Mesenchymal stem cell (in vitro differentiated cells and primary cell): ENCODE results near the gene PROSER2.

ENCODE experiments used
- DNase-seq: peaks from one replicate; pipeline ENCODE4 v3.0.0-alpha.2; 2013
- H2AFZ ChIP-seq: one replicate; pipeline ENCODE4 v1.6.1; 2013; ENCODE audit warnings: low read depth, mild to moderate bottlenecking, control low read depth, inconsistent platforms, low read length, moderate library complexity
- H2AK5ac ChIP-seq: 2 replicates; pipeline ENCODE4 v1.6.1; 2013; ENCODE audit warnings: low read length, moderate library complexity, mild to moderate bottlenecking, inconsistent platforms; ENCODE audit not compliant: severe bottlenecking
- H2BK120ac ChIP-seq: one replicate; pipeline ENCODE4 v1.6.1; 2013; ENCODE audit warnings: low read depth, mild to moderate bottlenecking, inconsistent platforms, low read length, moderate library complexity
- H2BK12ac ChIP-seq, 2 experiments: one replicate each; pipeline ENCODE4 v1.6.1; 2013; ENCODE audit warnings: inconsistent platforms in 2 of 2, low read length in 2 of 2, mild to moderate bottlenecking in 2 of 2, moderate library complexity in 2 of 2, control low read depth in 1 of 2
- H2BK15ac ChIP-seq: one replicate; pipeline ENCODE4 v1.6.1; 2013; ENCODE audit warnings: mild to moderate bottlenecking, low read depth, inconsistent platforms; ENCODE audit not compliant: poor library complexity, severe bottlenecking
- H2BK5ac ChIP-seq: 2 replicates; pipeline ENCODE4 v1.6.1; 2013; ENCODE audit warnings: low read depth, mild to moderate bottlenecking, low read length, control low read depth, inconsistent platforms; ENCODE audit not compliant: poor library complexity, severe bottlenecking
- H3K14ac ChIP-seq, 2 experiments: one replicate each; pipeline ENCODE4 v1.6.1; 2013; ENCODE audit warnings: inconsistent platforms in 2 of 2, low read length in 2 of 2, control low read depth in 1 of 2, mild to moderate bottlenecking in 1 of 2, moderate library complexity in 1 of 2
- H3K18ac ChIP-seq, 2 experiments: one replicate each; pipeline ENCODE4 v1.6.1; 2013; ENCODE audit warnings: inconsistent platforms in 2 of 2, low read length in 2 of 2, control low read depth in 1 of 2, low read depth in 1 of 2, mild to moderate bottlenecking in 1 of 2
- H3K23ac ChIP-seq, 2 experiments: one replicate each; pipeline ENCODE4 v1.6.1; 2013; ENCODE audit warnings: inconsistent platforms in 2 of 2, low read length in 2 of 2, mild to moderate bottlenecking in 2 of 2, moderate library complexity in 2 of 2, control low read depth in 1 of 2
- H3K27ac ChIP-seq: 2 replicates; pipeline ENCODE4 v1.5.1; 2013; ENCODE audit warnings: mild to moderate bottlenecking, moderate library complexity, low read length, control low read depth, inconsistent platforms; ENCODE audit not compliant: poor library complexity, severe bottlenecking
- H3K27me3 ChIP-seq, 2 experiments: 2 replicates each; pipeline versions ENCODE4 v1.6.1 to v1.7.0; 2013; ENCODE audit warnings: low read length in 2 of 2, mild to moderate bottlenecking in 2 of 2, moderate library complexity in 2 of 2, control low read depth in 1 of 2, inconsistent platforms in 1 of 2; ENCODE audit not compliant: control insufficient read depth in 1 of 2, insufficient read depth in 1 of 2
- H3K36me3 ChIP-seq, 2 experiments: 2 replicates each; pipeline versions ENCODE4 v1.6.1 to v1.7.0; 2013; ENCODE audit warnings: low read length in 2 of 2, control low read depth in 1 of 2, inconsistent platforms in 1 of 2, low read depth in 1 of 2, mild to moderate bottlenecking in 1 of 2; ENCODE audit not compliant: insufficient read depth in 2 of 2, control insufficient read depth in 1 of 2
- H3K4ac ChIP-seq, 2 experiments: one replicate each; pipeline ENCODE4 v1.6.1; 2013; ENCODE audit warnings: inconsistent platforms in 2 of 2, low read length in 2 of 2, mild to moderate bottlenecking in 2 of 2, moderate library complexity in 2 of 2, control low read depth in 1 of 2, low read depth in 1 of 2
- H3K4me1 ChIP-seq: 2 replicates; pipeline ENCODE4 v1.6.1; 2013; ENCODE audit warnings: low read depth, low read length, control low read depth; ENCODE audit not compliant: control insufficient read depth, insufficient read depth
- H3K4me2 ChIP-seq: 2 replicates; pipeline ENCODE4 v1.6.1; 2013; ENCODE audit warnings: low read length, mild to moderate bottlenecking, inconsistent platforms; ENCODE audit not compliant: poor library complexity, severe bottlenecking
- H3K4me3 ChIP-seq, 2 experiments: 2 replicates each; pipeline versions ENCODE4 v1.5.1 to v1.7.0; 2013; ENCODE audit warnings: low read length in 2 of 2, mild to moderate bottlenecking in 2 of 2, control low read depth in 1 of 2, low read depth in 1 of 2; ENCODE audit not compliant: insufficient read depth in 1 of 2
- H3K79me1 ChIP-seq: replicated peaks from 2 replicates; pipeline ENCODE4 v1.6.1; 2013; ENCODE audit warnings: mild to moderate bottlenecking, control low read depth, low read length, inconsistent platforms; ENCODE audit not compliant: poor library complexity, severe bottlenecking
- H3K9ac ChIP-seq: 2 replicates; pipeline ENCODE4 v1.7.0; 2013; ENCODE audit warnings: mild to moderate bottlenecking, low read length, moderate library complexity
- H3K9me3 ChIP-seq: 2 replicates; pipeline ENCODE4 v1.7.0; 2013; ENCODE audit warnings: mild to moderate bottlenecking, low read length; ENCODE audit not compliant: control insufficient read depth
- H4K8ac ChIP-seq: one replicate; pipeline ENCODE4 v1.6.1; 2013; ENCODE audit warnings: inconsistent platforms, mild to moderate bottlenecking, low read length, moderate library complexity
- H4K91ac ChIP-seq: one replicate; pipeline ENCODE4 v1.6.1; 2013; ENCODE audit warnings: mild to moderate bottlenecking, low read length, inconsistent platforms
- WGBS: methylation state at CpG from one replicate; pipeline ENCODE4 v1.1.7; 2013; ENCODE audit warnings: mixed read lengths; 5-methylcytosine and 5-hydroxymethylcytosine counted together

PROSER2 gene

DNA sequence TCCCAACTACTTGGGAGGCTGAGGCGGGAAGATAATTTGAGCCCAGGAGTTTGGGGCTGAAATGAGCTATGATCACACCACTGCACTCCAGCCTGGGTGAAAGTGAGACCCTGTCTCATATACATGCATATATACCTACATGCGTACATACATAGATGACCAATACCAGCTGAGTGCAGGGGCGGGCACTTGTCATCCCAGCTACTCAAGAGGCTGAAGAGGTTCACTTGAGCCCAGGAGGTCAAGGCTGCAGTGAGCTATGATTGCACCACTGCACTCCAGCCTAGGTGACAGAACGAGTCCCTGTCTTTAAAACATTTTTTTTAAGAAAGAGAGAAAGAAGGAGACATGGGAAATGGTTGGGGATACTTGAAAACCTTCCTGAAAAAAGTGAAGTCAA, 17.4 kb upstream of the PROSER2 start:
- Histone ChIP-seq H3K4me3 (no peak overlapping the region), H3K27ac (no peak overlapping the region), H3K79me1 (no peaks in the 10 kb centered on the region), H4K91ac (no peak overlapping the region), H3K14ac (no peak overlapping the region), H3K4ac (no peak overlapping the region), H3K9me3 (no peaks in the 10 kb centered on the region), H3K4me2 (no peak overlapping the region), H3K9ac (no peak overlapping the region), H2BK12ac (no peak overlapping the region), H3K36me3 (no peaks in the 10 kb centered on the region), H3K4me1 (peaks cover 7% of the 10 kb centered on the region), H2BK15ac (no peak overlapping the region), H2AK5ac (no peak overlapping the region), H3K27me3 (peaks cover 0 to 34% of the 10 kb centered on the region in 2 experiments), H4K8ac (no peak overlapping the region), H3K18ac (no peak overlapping the region), H2AFZ (no peak overlapping the region), H2BK120ac (no peak overlapping the region), H2BK5ac (no peak overlapping the region), H3K23ac (no peak overlapping the region)
- DNase-seq = no peak
- 81% methylated on average over 4 of the region's 4 CpGs for WGBS

DNA sequence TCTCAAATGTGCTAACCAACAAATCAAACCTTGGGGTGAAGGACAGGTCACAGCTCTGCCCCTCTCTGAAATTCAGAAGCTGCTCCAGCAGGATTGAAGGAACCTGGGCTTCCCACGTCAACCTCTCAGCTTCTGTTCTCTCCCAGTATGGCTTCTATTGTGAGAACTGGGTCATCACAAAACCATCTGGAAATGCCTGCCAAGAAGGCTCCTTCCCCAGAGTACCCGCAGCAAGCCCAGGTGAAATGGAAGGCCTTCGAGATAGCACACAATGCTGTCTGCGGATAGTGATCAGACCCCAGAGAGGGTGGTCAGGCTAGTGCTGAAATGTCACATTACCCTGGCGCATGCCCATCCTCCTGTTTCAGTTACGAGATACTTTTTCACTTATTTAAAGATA, 16.4 kb upstream of the PROSER2 start:
- Histone ChIP-seq H3K14ac (no peak overlapping the region), H4K8ac (no peak overlapping the region), H3K18ac (no peak overlapping the region), H3K9ac (no peak overlapping the region), H2AFZ (no peak overlapping the region), H3K4me3 (no peak overlapping the region), H3K23ac (no peak overlapping the region), H3K4me2 (no peak overlapping the region), H3K9me3 (no peaks in the 10 kb centered on the region), H3K4me1 (peaks cover 7% of the 10 kb centered on the region), H2BK12ac (no peak overlapping the region), H2AK5ac (no peak overlapping the region), H4K91ac (no peak overlapping the region), H3K4ac (no peak overlapping the region), H3K36me3 (no peaks in the 10 kb centered on the region), H2BK5ac (no peak overlapping the region), H3K27ac (no peak overlapping the region), H3K79me1 (no peaks in the 10 kb centered on the region), H3K27me3 (peaks cover 0 to 40% of the 10 kb centered on the region in 2 experiments), H2BK15ac (no peak overlapping the region), H2BK120ac (no peak overlapping the region)
- 92% methylated on average over 5 of the region's 6 CpGs for WGBS
- no peak for DNase-seq

DNA sequence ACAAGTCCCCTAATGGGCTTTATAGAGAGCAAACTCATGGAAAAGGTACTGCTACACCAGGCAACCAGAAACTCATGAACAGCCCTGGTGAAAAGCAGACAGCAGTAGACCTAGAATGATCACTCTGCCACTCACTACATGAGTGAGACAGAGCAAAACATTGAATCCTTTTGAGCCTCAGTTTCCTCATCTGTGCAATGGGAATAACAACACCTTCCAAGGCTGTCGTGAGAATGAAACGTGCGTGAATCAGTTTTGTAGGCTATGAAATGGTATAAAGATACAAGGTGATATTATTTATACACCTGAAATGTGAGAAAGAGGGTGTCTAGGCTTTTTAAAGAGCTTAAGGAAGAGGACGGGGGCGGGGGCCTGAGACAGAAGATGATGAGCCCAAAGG, 14.3 kb upstream of the PROSER2 start:
- Histone ChIP-seq H3K4ac (no peak overlapping the region), H3K4me1 (peaks cover 7% of the 10 kb centered on the region), H3K27me3 (peaks cover 0 to 36% of the 10 kb centered on the region in 2 experiments), H3K9ac (no peak overlapping the region), H3K14ac (no peak overlapping the region), H2BK5ac (no peak overlapping the region), H3K36me3 (no peaks in the 10 kb centered on the region), H2AK5ac (peak overlapping the region; percentile 66), H2BK120ac (no peak overlapping the region), H3K23ac (no peak overlapping the region), H4K8ac (no peak overlapping the region), H3K27ac (no peak overlapping the region), H4K91ac (no peak overlapping the region), H3K9me3 (no peaks in the 10 kb centered on the region), H2BK15ac (no peak overlapping the region), H2BK12ac (no peak overlapping the region), H3K18ac (no peak overlapping the region), H3K79me1 (no peaks in the 10 kb centered on the region), H3K4me2 (no peak overlapping the region), H3K4me3 (no peak overlapping the region), H2AFZ (no peak overlapping the region)
- 94% methylated on average over 3 of the region's 5 CpGs for WGBS
- no peak for DNase-seq

DNA sequence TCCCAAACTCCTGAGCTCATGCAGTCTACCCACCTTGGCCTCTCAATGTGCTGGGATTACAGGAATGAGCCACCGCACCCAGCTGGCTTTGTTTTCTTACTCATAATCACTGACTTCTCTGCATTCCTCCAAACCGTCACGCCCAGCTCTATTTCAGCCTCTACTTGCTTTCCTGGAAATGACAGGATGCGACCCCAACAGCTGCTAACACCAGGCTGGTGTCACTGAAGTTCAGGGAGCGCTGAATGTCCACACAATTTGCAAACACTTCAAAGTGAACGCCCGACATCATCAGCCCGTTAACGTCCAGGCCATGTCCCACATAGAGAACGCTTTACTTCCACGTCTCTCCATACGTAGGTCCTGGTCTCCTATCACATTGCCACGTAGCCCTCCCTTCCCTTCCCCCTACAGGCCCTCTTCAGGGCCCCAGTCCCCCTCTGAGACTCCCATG, 12.8 kb upstream of the PROSER2 start:
- Histone ChIP-seq H4K91ac (no peak overlapping the region), H3K9ac (no peak overlapping the region), H2AFZ (peak overlapping the region; percentile 5), H3K27ac (peak overlapping the region; percentile 66), H2BK12ac (no peak overlapping the region), H3K23ac (peak overlapping the region in 1 of 2 experiments; percentile 18), H3K14ac (no peak overlapping the region), H3K4me3 (no peak overlapping the region), H3K4me2 (peak overlapping the region; percentile 53), H2BK15ac (no peak overlapping the region), H2BK120ac (no peak overlapping the region), H3K79me1 (no peaks in the 10 kb centered on the region), H3K18ac (no peak overlapping the region), H3K9me3 (no peaks in the 10 kb centered on the region), H4K8ac (no peak overlapping the region), H3K4ac (no peak overlapping the region), H3K4me1 (peaks cover 8% of the 10 kb centered on the region), H3K27me3 (peaks cover 0 to 36% of the 10 kb centered on the region in 2 experiments), H3K36me3 (no peaks in the 10 kb centered on the region), H2AK5ac (peak overlapping the region; percentile 86), H2BK5ac (peak overlapping the region; percentile 53)
- 59% methylated on average over 13 of the region's 13 CpGs for WGBS
- DNase-seq = peak; percentile 15
